ENCODE data around the gene FGD3.

The FGD3 gene

GRCh38 chr9:93058355-93059010, 111.2 kb downstream of the FGD3 start, which contains the start of gene SUSD3:
SUSD3 (plus strand) TSS chr9:93058701; CDS start chr9:93058743, 42 bp downstream.
- H3K4me3 ChIP-seq (ENCODE audit: low read length), result peak within 1 kb of the TSS; percentile 68
- H3K9ac ChIP-seq (ENCODE audit: low read length), result peak within 1 kb of the TSS; percentile 61
- H2AFZ ChIP-seq (ENCODE audit: low read length), result peak within 1 kb of the TSS; percentile 61; the same call in 1 of the 2 replicates
- peaks cover 36% of the 10 kb centered on the region for H3K4me1 ChIP-seq (ENCODE audit: low read length)
- no peak for TF ChIP-seq EZH2 (optimal IDR thresholded peaks at IDR 0.05; ENCODE audit: low read depth, low read length)
- no peak for TF ChIP-seq EZH2phosphoT487 (IDR thresholded peaks at IDR 0.05; ENCODE audit: low read length)
- no peak for TF ChIP-seq CTCF (IDR thresholded peaks at IDR 0.05; ENCODE audit: low read length)
- peaks cover 30% of the 10 kb centered on the region for H3K79me2 ChIP-seq (ENCODE audit: low read length)
- peak within 1 kb of the TSS; percentile 89 for H3K4me2 ChIP-seq (ENCODE audit: low read depth, low read length)
- H3K9me3 ChIP-seq (replicated peaks; ENCODE audit: insufficient read depth, low read length), result no peaks in the 10 kb centered on the region
- H3F3A ChIP-seq (ENCODE audit: insufficient read depth, low read length), result peaks cover 24% of the 10 kb centered on the region
- H4K20me1 ChIP-seq (ENCODE audit: insufficient read depth, low read length), result no peaks in the 10 kb centered on the region
- H3K27ac ChIP-seq (ENCODE audit: low read length), result peak within 1 kb of the TSS; percentile 16; the same call in 1 of the 2 replicates
- no peaks in the 10 kb centered on the region for H3K36me3 ChIP-seq (replicated peaks; ENCODE audit: insufficient read depth, low read length)
- peak; percentile 78 for DNase-seq
- H3K9me2 ChIP-seq (replicated peaks; ENCODE audit: insufficient read depth, low read length), result no peaks in the 10 kb centered on the region
- no peaks in the 10 kb centered on the region for H3K27me3 ChIP-seq (replicated peaks; ENCODE audit: insufficient read depth, low read length)

GRCh38 chr9:93059011-93059714, 111.8 kb downstream of the FGD3 start:
- peak overlapping the region; percentile 61 for H3K9ac ChIP-seq (ENCODE audit: low read length)
- TF ChIP-seq CTCF (IDR thresholded peaks at IDR 0.05; ENCODE audit: low read length) (no peak), EZH2 (optimal IDR thresholded peaks at IDR 0.05; ENCODE audit: low read depth, low read length) (no peak), EZH2phosphoT487 (IDR thresholded peaks at IDR 0.05; ENCODE audit: low read length) (no peak)
- H3F3A ChIP-seq (ENCODE audit: insufficient read depth, low read length), result peaks cover 31% of the 10 kb centered on the region

GRCh38 chr9:93059715-93060578, 112.6 kb downstream of the FGD3 start:
- Histone ChIP-seq H4K20me1 (ENCODE audit: insufficient read depth, low read length) (no peaks in the 10 kb centered on the region), H3K9ac (ENCODE audit: low read length) (peak overlapping the region; percentile 41; the same call in 1 of the 2 replicates), H3K4me2 (ENCODE audit: low read depth, low read length) (peak overlapping the region; percentile 89), H3K79me2 (ENCODE audit: low read length) (peaks cover 35% of the 10 kb centered on the region), H3K4me1 (ENCODE audit: low read length) (peaks cover 48% of the 10 kb centered on the region), H3K4me3 (ENCODE audit: low read length) (peak overlapping the region; percentile 55), H3K27ac (ENCODE audit: low read length) (no peak overlapping the region), H3K9me3 (replicated peaks; ENCODE audit: insufficient read depth, low read length) (no peaks in the 10 kb centered on the region), H3K27me3 (replicated peaks; ENCODE audit: insufficient read depth, low read length) (no peaks in the 10 kb centered on the region), H3K36me3 (replicated peaks; ENCODE audit: insufficient read depth, low read length) (no peaks in the 10 kb centered on the region), H2AFZ (ENCODE audit: low read length) (0 out of 2 replicates have a peak overlapping the region, but pooled peaks have one; percentile 10), H3K9me2 (replicated peaks; ENCODE audit: insufficient read depth, low read length) (no peaks in the 10 kb centered on the region), H3F3A (ENCODE audit: insufficient read depth, low read length) (peaks cover 38% of the 10 kb centered on the region)
- no peak for DNase-seq
- TF ChIP-seq CTCF (IDR thresholded peaks at IDR 0.05; ENCODE audit: low read length) (no peak), EZH2 (optimal IDR thresholded peaks at IDR 0.05; ENCODE audit: low read depth, low read length) (no peak), EZH2phosphoT487 (IDR thresholded peaks at IDR 0.05; ENCODE audit: low read length) (no peak)

More at GRCh38 chr9:93059011-93059714, 111.8 kb downstream of the FGD3 start:
- Histone ChIP-seq H3K9me2 (replicated peaks; ENCODE audit: insufficient read depth, low read length) (no peaks in the 10 kb centered on the region), H3K27me3 (replicated peaks; ENCODE audit: insufficient read depth, low read length) (no peaks in the 10 kb centered on the region), H4K20me1 (ENCODE audit: insufficient read depth, low read length) (no peaks in the 10 kb centered on the region), H3K4me2 (ENCODE audit: low read depth, low read length) (peak overlapping the region; percentile 89), H3K27ac (ENCODE audit: low read length) (peak overlapping the region; percentile 16; the same call in 1 of the 2 replicates), H3K4me3 (ENCODE audit: low read length) (peak overlapping the region; percentile 68), H3K79me2 (ENCODE audit: low read length) (peaks cover 32% of the 10 kb centered on the region), H3K36me3 (replicated peaks; ENCODE audit: insufficient read depth, low read length) (no peaks in the 10 kb centered on the region), H3K9me3 (replicated peaks; ENCODE audit: insufficient read depth, low read length) (no peaks in the 10 kb centered on the region), H3K4me1 (ENCODE audit: low read length) (peaks cover 43% of the 10 kb centered on the region), H2AFZ (ENCODE audit: low read length) (peak overlapping the region; percentile 61; the same call in 1 of the 2 replicates)
- DNase-seq, result peak; percentile 42
